H9 (cell line): ENCODE measurements around the gene SP2. TPM values are rescaled to one million over a fixed set of nuclear protein-coding genes. Genes with fewer than 3 reads are reported as not detected.

Source experiments
- DNase-seq: peaks from one replicate; pipeline ENCODE4 v3.0.0-alpha.2; 2017
- H2AFZ ChIP-seq: one replicate; pipeline ENCODE4 v1.6.1; 2013; ENCODE audit warnings: mild to moderate bottlenecking, low read length, control low read depth, moderate library complexity
- H2AK5ac ChIP-seq: 2 replicates; pipeline ENCODE4 v1.6.1; 2013; ENCODE audit warnings: low read length, control low read depth, mixed read lengths; ENCODE audit not compliant: insufficient read length
- H2BK120ac ChIP-seq: one replicate; pipeline ENCODE4 v1.6.1; 2013; ENCODE audit warnings: low read depth, mild to moderate bottlenecking, low read length, control low read depth, inconsistent platforms; ENCODE audit not compliant: poor library complexity, severe bottlenecking
- H2BK12ac ChIP-seq: 2 replicates; pipeline ENCODE4 v1.6.1; 2013; ENCODE audit warnings: low read length, control low read depth, mixed read lengths, low read depth; ENCODE audit not compliant: insufficient read length
- H2BK15ac ChIP-seq: 2 replicates; pipeline ENCODE4 v1.6.1; 2013; ENCODE audit warnings: low read depth, low read length, control low read depth
- H2BK20ac ChIP-seq: one replicate; pipeline ENCODE4 v1.6.1; 2013; ENCODE audit warnings: low read depth, mild to moderate bottlenecking, low read length, control low read depth, inconsistent platforms; ENCODE audit not compliant: poor library complexity, severe bottlenecking
- H2BK5ac ChIP-seq: 2 replicates; pipeline ENCODE4 v1.6.1; 2013; ENCODE audit warnings: low read length, control low read depth, mixed read lengths; ENCODE audit not compliant: insufficient read length
- H3K14ac ChIP-seq: 2 replicates; pipeline ENCODE4 v1.6.1; 2013; ENCODE audit warnings: low read length, control low read depth; ENCODE audit not compliant: insufficient read depth
- H3K18ac ChIP-seq: 2 replicates; pipeline ENCODE4 v1.6.1; 2013; ENCODE audit warnings: low read depth, mild to moderate bottlenecking, mixed read lengths, low read length, control low read depth; ENCODE audit not compliant: insufficient read length
- H3K23ac ChIP-seq: 2 replicates; pipeline ENCODE4 v1.6.1; 2013; ENCODE audit warnings: low read length, control low read depth, mixed read lengths, low read depth; ENCODE audit not compliant: insufficient read length
- H3K23me2 ChIP-seq: 2 replicates; pipeline ENCODE4 v1.6.1; 2013; ENCODE audit warnings: low read depth, mild to moderate bottlenecking, mixed read lengths, low read length, control low read depth; ENCODE audit not compliant: insufficient read length, poor library complexity, severe bottlenecking
- H3K27ac ChIP-seq: 2 replicates; pipeline ENCODE4 v1.5.1; 2013; ENCODE audit warnings: low read length, control low read depth, mixed read lengths, low read depth; ENCODE audit not compliant: insufficient read length
- H3K27me3 ChIP-seq: 2 replicates; pipeline ENCODE4 v1.6.1; 2013; ENCODE audit warnings: low read length, control low read depth, inconsistent platforms; ENCODE audit not compliant: insufficient read depth
- H3K4ac ChIP-seq: 2 replicates; pipeline ENCODE4 v1.6.1; 2013; ENCODE audit warnings: low read depth, mild to moderate bottlenecking, control low read depth, inconsistent platforms, low read length, moderate library complexity
- H3K4me1 ChIP-seq: 2 replicates; pipeline ENCODE4 v1.6.1; 2013; ENCODE audit warnings: low read length, control low read depth, inconsistent platforms; ENCODE audit not compliant: insufficient read depth
- H3K4me2 ChIP-seq: 2 replicates; pipeline ENCODE4 v1.6.1; 2013; ENCODE audit warnings: low read length, control low read depth, mixed read lengths; ENCODE audit not compliant: insufficient read length, insufficient read depth
- H3K56ac ChIP-seq: 2 replicates; pipeline ENCODE4 v1.6.1; 2013; ENCODE audit warnings: low read depth, mild to moderate bottlenecking, mixed read lengths, low read length, control low read depth; ENCODE audit not compliant: insufficient read length
- H3K79me1 ChIP-seq: 2 replicates; pipeline ENCODE4 v1.6.1; 2013; ENCODE audit warnings: low read depth, mild to moderate bottlenecking, moderate library complexity, low read length, control low read depth, inconsistent platforms; ENCODE audit not compliant: insufficient read depth, poor library complexity, severe bottlenecking
- H3K79me2 ChIP-seq: 2 replicates; pipeline ENCODE4 v1.6.1; 2013; ENCODE audit warnings: low read length, control low read depth, inconsistent platforms; ENCODE audit not compliant: insufficient read depth
- H3K9ac ChIP-seq: 2 replicates; pipeline ENCODE4 v1.6.1; 2013; ENCODE audit warnings: low read length, control low read depth, mixed read lengths; ENCODE audit not compliant: insufficient read length; ENCODE audit errors: extremely low read depth
- H3K9me3 ChIP-seq: one replicate; pipeline ENCODE4 v1.6.1; 2013; ENCODE audit warnings: low read depth, low read length, inconsistent platforms; ENCODE audit not compliant: control insufficient read depth
- H3T11ph ChIP-seq: one replicate; pipeline ENCODE4 v1.6.1; 2013; ENCODE audit warnings: mild to moderate bottlenecking, low read length, control low read depth, inconsistent platforms
- H4K20me1 ChIP-seq: one replicate; pipeline ENCODE4 v1.6.1; 2013; ENCODE audit not compliant: control insufficient read depth, insufficient read length, insufficient read depth
- H4K5ac ChIP-seq: 2 replicates; pipeline ENCODE4 v1.6.1; 2013; ENCODE audit warnings: low read depth, mild to moderate bottlenecking, mixed read lengths, low read length, control low read depth; ENCODE audit not compliant: insufficient read length
- H4K8ac ChIP-seq: replicated peaks from 2 replicates; pipeline ENCODE4 v1.6.1; 2013; ENCODE audit warnings: low read length, control low read depth, mixed read lengths, low read depth; ENCODE audit not compliant: insufficient read length
- H4K91ac ChIP-seq: 2 replicates; pipeline ENCODE4 v1.6.1; 2013; ENCODE audit warnings: low read depth, mild to moderate bottlenecking, moderate library complexity, mixed read lengths, low read length, control low read depth; ENCODE audit not compliant: insufficient read length
- H3K27ac Mint-ChIP-seq, 3 experiments: 2 replicates in 2 of 3; 3 replicates in 1 of 3; pipeline ENCODE4 v1.8.0; 2020 to 2021; ENCODE audit warnings: mixed read lengths in 3 of 3, mild to moderate bottlenecking in 1 of 3, moderate library complexity in 1 of 3
- H3K27me3 Mint-ChIP-seq: 2 replicates; pipeline ENCODE4 v1.8.0; 2021; ENCODE audit warnings: low read depth, mild to moderate bottlenecking, moderate library complexity, mixed read lengths
- H3K36me3 Mint-ChIP-seq, 3 experiments: 2 replicates in 2 of 3; 3 replicates in 1 of 3; pipeline ENCODE4 v1.8.0; 2020 to 2021; ENCODE audit warnings: low read depth in 3 of 3, mixed read lengths in 3 of 3; ENCODE audit not compliant: insufficient read depth in 1 of 3
- H3K4me1 Mint-ChIP-seq, 2 experiments: 2 replicates each; pipeline ENCODE4 v1.8.0; 2020; ENCODE audit warnings: mixed read lengths in 2 of 2
- H3K4me3 Mint-ChIP-seq, 2 experiments: 2 replicates in 1 of 2; 3 replicates in 1 of 2; pipeline ENCODE4 v1.8.0; 2020 to 2021; ENCODE audit warnings: mild to moderate bottlenecking in 2 of 2, mixed read lengths in 2 of 2, moderate library complexity in 1 of 2
- H3K9me3 Mint-ChIP-seq, 2 experiments: 2 replicates in 1 of 2; 3 replicates in 1 of 2; pipeline ENCODE4 v1.8.0; 2020; ENCODE audit warnings: mild to moderate bottlenecking in 2 of 2, mixed read lengths in 2 of 2, moderate library complexity in 1 of 2
- CTCF ChIP-seq: fragments of 200-600 bp; sonication (generic); conservative IDR thresholded peaks from 3 replicates; pipeline ENCODE4 v1.8.0; 2021; ENCODE audit warnings: antibody characterized with exemption, mild to moderate bottlenecking
- WGBS: extraction: QIAGEN DNeasy Blood & Tissue Kit; methylation state at CpG from one replicate; pipeline ENCODE4 v1.1.7; 2013; ENCODE audit warnings: missing lambda C conversion rate, low lambda C conversion rate, mixed read lengths; ENCODE audit not compliant: insufficient read length; ENCODE audit errors: extremely low coverage; 5-methylcytosine and 5-hydroxymethylcytosine counted together
- total RNA-seq: library from RNA; stranded (reverse); gene quantifications from 2 replicates; pipeline ENCODE4 v1.2.1, GENCODE V29; 2021

Gene SP2
- total RNA-seq, 1 experiment from 2014 or later: 19.3 TPM

- H3K4me3 Mint-ChIP-seq: no peak overlapping the region
- H3K27me3 Mint-ChIP-seq: peaks cover 90% of the 10 kb centered on the region
- WGBS: no CpG with 5 or more reads among the region's 5 CpGs
These were observed 42.4 kb upstream of the SP2 start for GRCh38 chr17:47853616-47854015.

More at GRCh38 chr17:47853616-47854015, 42.4 kb upstream of the SP2 start:
- no peak overlapping the region for H2BK20ac ChIP-seq
- no peaks in the 10 kb centered on the region for H3K9me3 ChIP-seq
- DNase-seq: no peak
- H4K5ac ChIP-seq: no peak overlapping the region
- no peak overlapping the region for H2BK15ac ChIP-seq
- H3K9ac ChIP-seq: no peak overlapping the region
- no peak overlapping the region for H3K27ac ChIP-seq
- no peak overlapping the region for H2AFZ ChIP-seq
- H2BK120ac ChIP-seq: no peak overlapping the region
- Mint-ChIP-seq H3K9me3 (no peaks in the 10 kb centered on the region; a peak in 2 of 5 replicates), H3K27ac (no peak overlapping the region), H3K36me3 (peaks cover 0 to 2% (median 0%) of the 10 kb centered on the region in 3 experiments; a peak in 1 of 7 replicates), H3K4me1 (peaks cover 40 to 53% of the 10 kb centered on the region in 2 experiments)
- no peak overlapping the region for H3K4me2 ChIP-seq
- H3T11ph ChIP-seq: no peak overlapping the region
- no peak overlapping the region for H2AK5ac ChIP-seq
- no peak overlapping the region for H3K4ac ChIP-seq
- no peak overlapping the region for H4K91ac ChIP-seq
- H3K23me2 ChIP-seq: peaks cover 20% of the 10 kb centered on the region
- peaks cover 7% of the 10 kb centered on the region for H3K4me1 ChIP-seq
- no peak overlapping the region for H3K18ac ChIP-seq
- no peak overlapping the region for H3K23ac ChIP-seq
- H3K56ac ChIP-seq: no peak overlapping the region
- no peaks in the 10 kb centered on the region for H3K79me1 ChIP-seq
- no peaks in the 10 kb centered on the region for H4K20me1 ChIP-seq
- no peak overlapping the region for H2BK12ac ChIP-seq
- TF ChIP-seq CTCF: no peak
- H3K79me2 ChIP-seq: no peaks in the 10 kb centered on the region
- no peak overlapping the region for H2BK5ac ChIP-seq
- no peak overlapping the region for H3K14ac ChIP-seq
- H3K27me3 ChIP-seq: peaks cover 47% of the 10 kb centered on the region
- H4K8ac ChIP-seq: no peak overlapping the region
